Left lung (tissue), 10 donors: ENCODE measurements around the gene RBM43. TPM values are rescaled to one million over a fixed set of nuclear protein-coding genes. Genes with fewer than 3 reads are reported as not detected.

ENCODE experiments used
- ATAC-seq: fragments of 200-7000 bp; cut with Tn5 transposase; one replicate; pipeline ENCODE4 v1.9.1; 2020; ENCODE audit warnings: moderate library complexity
- DNase-seq, 4 donors: peaks; one replicate each; pipeline ENCODE4 v3.0.0-alpha.2; 2013 to 2020
- H3K27ac ChIP-seq, 2 donors: fragments of 200-600 bp; sonication (generic) in 1 of 2; one replicate each; pipeline versions ENCODE4 v1.5.0 to v1.8.0; 2020 to 2021
- H3K27me3 ChIP-seq, 2 donors: fragments of 200-600 bp; sonication (generic) in 1 of 2; one replicate each; pipeline versions ENCODE4 v1.5.0 to v1.8.0; 2020 to 2021
- H3K36me3 ChIP-seq, 2 donors: fragments of 200-600 bp; sonication (generic) in 1 of 2; one replicate each; pipeline versions ENCODE4 v1.5.0 to v1.8.0; 2020 to 2021
- H3K4me1 ChIP-seq, 2 donors: fragments of 200-600 bp; one replicate each; pipeline ENCODE4 v1.8.0; 2021
- H3K4me3 ChIP-seq, 2 donors: fragments of 200-600 bp; sonication (generic) in 1 of 2; one replicate each; pipeline versions ENCODE4 v1.5.0 to v1.8.0; 2020 to 2021; ENCODE audit warnings: mild to moderate bottlenecking in 1 of 2
- H3K9me3 ChIP-seq, 2 donors: fragments of 200-600 bp; sonication (generic) in 1 of 2; one replicate each; pipeline versions ENCODE4 v1.5.0 to v1.8.0; 2020 to 2021
- intact Hi-C, 2 donors: fragments of 100-400 bp; cut with DNase I; formaldehyde crosslinking; loops; one replicate each; pipeline versions ENCODE4 v1.11.2 to v1.14.2; 2022
- polyA plus RNA-seq, 6 donors: library from polyadenylated mRNA; unstranded; fragments of 120-200 nt; gene quantifications; one replicate each; pipeline ENCODE4 v1.2.1, GENCODE V29; 2013; ENCODE audit not compliant: insufficient read length in 6 of 6
- total RNA-seq, 2 donors: library from RNA; stranded (reverse); fragmentation: NEBNext Ultra II Directional; extraction: Animal tissue kit (Norgen Biotek cat#: 25700); gene quantifications; one replicate each; pipeline ENCODE4 v1.2.1, GENCODE V29; 2021
- TF ChIP-seq, protein P1 (sequence below), 2 donors: fragments of 200-600 bp; sonication (generic) in 1 of 2; IDR thresholded peaks; one replicate each; pipeline versions ENCODE4 v1.5.0 to v1.8.0; 2021; ENCODE audit warnings: antibody characterized with exemption in 2 of 2
- donor health status: DM: no; HTN: yes; CAD: no.
- donor health status: DM: no; HTN: no; CAD: no.

RBM43 gene
- total and polyA plus RNA-seq, 8 donors = 6.2 to 27.6 (median 21.2) TPM

DNA sequence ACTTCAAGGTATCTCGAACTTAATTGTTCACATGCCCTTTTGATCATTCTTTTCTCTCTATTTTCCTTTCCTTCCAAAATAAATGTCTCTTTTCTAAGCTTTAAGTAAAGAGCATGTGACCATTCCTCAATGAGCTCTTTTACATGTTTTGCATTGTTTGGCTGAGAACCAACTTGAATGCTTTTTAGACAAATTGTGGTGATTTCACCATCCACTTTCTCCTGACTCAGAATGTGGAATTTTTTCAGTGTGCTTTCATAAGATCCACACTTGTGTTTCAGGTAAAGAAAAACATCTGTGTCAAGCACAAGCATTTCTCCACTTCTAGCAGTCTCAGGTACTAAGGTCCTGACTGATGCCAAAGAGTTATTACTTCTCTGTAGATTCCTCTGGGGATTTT is 10.7 kb downstream of the RBM43 start:
- TF ChIP-seq, protein P1, sequence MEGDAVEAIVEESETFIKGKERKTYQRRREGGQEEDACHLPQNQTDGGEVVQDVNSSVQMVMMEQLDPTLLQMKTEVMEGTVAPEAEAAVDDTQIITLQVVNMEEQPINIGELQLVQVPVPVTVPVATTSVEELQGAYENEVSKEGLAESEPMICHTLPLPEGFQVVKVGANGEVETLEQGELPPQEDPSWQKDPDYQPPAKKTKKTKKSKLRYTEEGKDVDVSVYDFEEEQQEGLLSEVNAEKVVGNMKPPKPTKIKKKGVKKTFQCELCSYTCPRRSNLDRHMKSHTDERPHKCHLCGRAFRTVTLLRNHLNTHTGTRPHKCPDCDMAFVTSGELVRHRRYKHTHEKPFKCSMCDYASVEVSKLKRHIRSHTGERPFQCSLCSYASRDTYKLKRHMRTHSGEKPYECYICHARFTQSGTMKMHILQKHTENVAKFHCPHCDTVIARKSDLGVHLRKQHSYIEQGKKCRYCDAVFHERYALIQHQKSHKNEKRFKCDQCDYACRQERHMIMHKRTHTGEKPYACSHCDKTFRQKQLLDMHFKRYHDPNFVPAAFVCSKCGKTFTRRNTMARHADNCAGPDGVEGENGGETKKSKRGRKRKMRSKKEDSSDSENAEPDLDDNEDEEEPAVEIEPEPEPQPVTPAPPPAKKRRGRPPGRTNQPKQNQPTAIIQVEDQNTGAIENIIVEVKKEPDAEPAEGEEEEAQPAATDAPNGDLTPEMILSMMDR (IDR thresholded peaks at IDR 0.05) = no peak
- Histone ChIP-seq H3K4me1 (no peaks in the 10 kb centered on the region), H3K9me3 (peaks cover 0 to 35% of the 10 kb centered on the region in 2 donors), H3K27ac (no peak overlapping the region), H3K4me3 (no peak overlapping the region), H3K36me3 (peaks cover 0 to 43% of the 10 kb centered on the region in 2 donors), H3K27me3 (no peaks in the 10 kb centered on the region)
- ATAC-seq (no peak), DNase-seq (no peak)
- intact Hi-C loops = no loop called here

DNA sequence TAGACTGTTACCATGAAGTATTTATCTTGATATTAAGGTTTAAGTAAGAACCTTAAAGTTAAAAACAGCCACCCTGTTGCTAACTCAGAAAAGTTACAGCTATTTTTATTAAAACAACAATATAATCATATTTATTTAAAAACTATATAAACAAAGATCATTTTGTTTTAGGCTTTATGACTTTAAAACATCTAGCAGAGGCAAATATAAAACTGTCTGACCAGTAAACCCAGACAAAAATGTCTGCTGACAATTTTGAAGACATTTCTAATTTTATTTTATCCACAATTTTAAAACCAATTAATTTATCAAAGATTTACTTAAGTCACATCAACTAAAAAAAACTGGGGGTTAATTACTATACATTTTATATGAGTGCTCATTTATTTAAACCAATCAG is 14.2 kb downstream of the RBM43 start:
- H3K36me3 ChIP-seq = peaks cover 0 to 41% of the 10 kb centered on the region in 2 donors
- DNase-seq = no peak
- H3K27me3 ChIP-seq = no peaks in the 10 kb centered on the region
- H3K9me3 ChIP-seq = peaks cover 0 to 35% of the 10 kb centered on the region in 2 donors
- H3K27ac ChIP-seq = no peak overlapping the region
- TF ChIP-seq, protein P1 (IDR thresholded peaks at IDR 0.05) = no peak
- intact Hi-C loops = no loop called here
- ATAC-seq = no peak
- H3K4me1 ChIP-seq = no peaks in the 10 kb centered on the region
- H3K4me3 ChIP-seq = no peak overlapping the region

DNA sequence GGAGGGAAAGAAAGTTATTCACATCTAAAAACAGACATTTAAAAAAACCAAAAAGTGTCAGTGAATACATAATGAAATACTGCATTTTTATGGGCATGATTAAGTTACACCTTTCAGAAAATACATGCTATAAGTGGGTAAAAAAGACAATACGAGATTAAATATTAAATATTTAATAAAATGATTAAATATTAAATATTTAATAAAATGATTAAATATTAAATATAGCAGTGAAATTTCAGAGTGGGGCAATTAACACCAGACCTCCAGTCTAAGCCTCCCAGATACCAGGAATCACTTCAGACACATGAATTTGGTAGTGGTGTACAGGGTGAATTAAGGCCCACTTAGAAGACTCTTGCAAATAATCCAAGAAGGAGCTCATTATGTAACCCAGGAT is 15.5 kb downstream of the RBM43 start:
- Histone ChIP-seq H3K27ac (no peak overlapping the region), H3K9me3 (peaks cover 0 to 35% of the 10 kb centered on the region in 2 donors), H3K4me1 (no peaks in the 10 kb centered on the region), H3K36me3 (peaks cover 0 to 31% of the 10 kb centered on the region in 2 donors), H3K27me3 (no peaks in the 10 kb centered on the region), H3K4me3 (no peak overlapping the region)
- ATAC-seq (no peak), DNase-seq (no peak)
- TF ChIP-seq, protein P1 (IDR thresholded peaks at IDR 0.05) = no peak
- intact Hi-C loops = no loop called here

DNA sequence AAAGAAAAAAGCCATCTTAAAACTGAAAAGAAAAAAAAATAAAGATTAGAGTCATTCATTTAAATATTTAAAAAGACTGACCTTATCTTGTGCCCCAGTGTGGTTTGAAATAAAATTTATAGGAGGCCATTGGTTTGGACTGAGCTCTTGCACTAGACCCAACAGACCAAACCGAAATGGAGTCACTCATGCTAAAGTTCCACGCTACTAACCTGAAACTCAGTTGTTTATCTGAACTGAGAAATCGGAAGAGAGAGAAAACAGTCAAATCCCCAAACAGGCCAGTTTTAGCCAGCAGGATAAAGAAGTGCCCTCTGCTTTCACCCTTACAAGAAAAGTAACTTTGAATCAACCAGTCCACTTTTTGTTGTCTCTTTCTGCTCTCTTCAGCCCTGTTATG is 18.2 kb downstream of the RBM43 start:
- ATAC-seq (no peak), DNase-seq (no peak)
- Histone ChIP-seq H3K4me1 (no peaks in the 10 kb centered on the region), H3K27ac (no peak overlapping the region), H3K4me3 (no peak overlapping the region), H3K27me3 (no peaks in the 10 kb centered on the region), H3K9me3 (peaks cover 0 to 21% of the 10 kb centered on the region in 2 donors), H3K36me3 (peaks cover 0 to 6% of the 10 kb centered on the region in 2 donors)
- intact Hi-C loops = no loop called here
- TF ChIP-seq, protein P1 (IDR thresholded peaks at IDR 0.05) = no peak

DNA sequence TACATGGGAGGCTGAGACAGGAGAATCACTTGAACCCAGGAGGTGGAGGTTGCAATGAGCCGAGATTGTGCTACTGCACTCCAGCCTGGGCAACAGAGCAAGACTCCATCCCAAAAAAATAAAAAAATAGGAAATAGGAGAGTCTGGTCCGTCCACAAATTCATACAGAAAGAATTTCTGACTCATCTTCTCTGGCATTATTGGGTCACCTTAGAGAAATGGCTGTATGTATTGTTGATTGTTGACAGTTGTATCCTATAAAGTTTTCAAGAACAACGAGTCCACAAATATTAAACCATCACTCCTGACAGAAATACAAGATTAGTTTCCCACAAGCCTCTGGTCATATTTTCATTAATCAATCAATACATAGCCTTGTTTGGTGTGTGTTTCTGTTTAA is 20.4 kb downstream of the RBM43 start:
- Histone ChIP-seq H3K9me3 (no peaks in the 10 kb centered on the region), H3K27me3 (no peaks in the 10 kb centered on the region), H3K27ac (no peak overlapping the region), H3K4me3 (no peak overlapping the region), H3K36me3 (no peaks in the 10 kb centered on the region), H3K4me1 (no peaks in the 10 kb centered on the region)
- intact Hi-C loops = no loop called here
- DNase-seq (no peak), ATAC-seq (no peak)
- TF ChIP-seq, protein P1 (IDR thresholded peaks at IDR 0.05) = no peak
